Natural killer cell treated with Interleukin-12 subunit alpha and Interleukin-12 subunit beta and Interleukin-15 and Interleukin-18, amount 100 ng/mL, for 72 hours (primary cell): ENCODE results near the gene ANXA11. TPM values are rescaled to one million over a fixed set of nuclear protein-coding genes. Genes with fewer than 3 reads are reported as not detected.
"Not testable (repeated sequence)": the region's sequence is repeated elsewhere in the genome, so short reads cannot be mapped to it uniquely, and the experiment has no call there.

Source experiments
- ATAC-seq, 2 donors: fragments of 150-1000 bp; cut with Tn5 transposase in 1 of 2; sonication (Bioruptor Pico), chemical (Tn5 transposase) in 1 of 2; 2 replicates each; pipeline ENCODE4 v1.10.0; 2021
- DNase-seq: peaks from one replicate; pipeline ENCODE4 v3.0.0; 2022; ENCODE audit warnings: low spot score
- H3K27ac Mint-ChIP-seq, 2 donors: 1 replicate in 1 of 2; 2 replicates in 1 of 2; pipeline ENCODE4 v1.8.0; 2022; ENCODE audit warnings: mixed read lengths in 2 of 2, mild to moderate bottlenecking in 1 of 2, moderate library complexity in 1 of 2
- H3K27me3 Mint-ChIP-seq, 2 donors: 1 replicate in 1 of 2; 2 replicates in 1 of 2; pipeline ENCODE4 v1.8.0; 2022; ENCODE audit warnings: mixed read lengths in 2 of 2
- H3K36me3 Mint-ChIP-seq: one replicate; pipeline ENCODE4 v1.8.0; 2022; ENCODE audit warnings: mixed read lengths
- H3K4me1 Mint-ChIP-seq, 2 donors: 1 replicate in 1 of 2; 2 replicates in 1 of 2; pipeline ENCODE4 v1.8.0; 2022; ENCODE audit warnings: low read depth in 2 of 2, mixed read lengths in 2 of 2, mild to moderate bottlenecking in 1 of 2
- H3K4me3 Mint-ChIP-seq: one replicate; pipeline ENCODE4 v1.8.0; 2022; ENCODE audit warnings: mixed read lengths
- H3K9me3 Mint-ChIP-seq: 2 replicates; pipeline ENCODE4 v1.8.0; 2022; ENCODE audit warnings: mixed read lengths
- total RNA-seq, 2 donors: library from RNA; stranded (reverse); gene quantifications; one replicate each; pipeline ENCODE4 v1.2.3, GENCODE V29; 2022

Gene ANXA11
- total RNA-seq, 2 donors from 2014 or later: 134 to 166 TPM

- no peaks in the 10 kb centered on the region for H3K27me3 Mint-ChIP-seq
- peaks cover 12% of the 10 kb centered on the region for H3K36me3 Mint-ChIP-seq
- DNase-seq (no peak), ATAC-seq (no peak)
- H3K4me3 Mint-ChIP-seq: no peak overlapping the region
- H3K4me1 Mint-ChIP-seq: peaks cover 12 to 19% of the 10 kb centered on the region in 2 donors
- peak overlapping the region in 1 of 2 donors; percentile 7 for H3K27ac Mint-ChIP-seq
- H3K9me3 Mint-ChIP-seq: no peaks in the 10 kb centered on the region
Measured at GRCh38 chr10:80148166-80148805, 57.1 kb downstream of the ANXA11 start.

- DNase-seq (no peak), ATAC-seq (no peak)
- Mint-ChIP-seq H3K36me3 (peaks cover 12% of the 10 kb centered on the region), H3K4me1 (peaks cover 12 to 16% of the 10 kb centered on the region in 2 donors), H3K27me3 (no peaks in the 10 kb centered on the region), H3K27ac (no peak overlapping the region), H3K4me3 (no peak overlapping the region), H3K9me3 (no peaks in the 10 kb centered on the region)
Measured at GRCh38 chr10:80146918-80147317, 58.4 kb downstream of the ANXA11 start.

GRCh38 chr10:80145406-80146308, 59.7 kb downstream of the ANXA11 start:
- H3K36me3 Mint-ChIP-seq, H3K27me3 Mint-ChIP-seq, DNase-seq, H3K9me3 Mint-ChIP-seq, ATAC-seq, H3K27ac Mint-ChIP-seq, H3K4me3 Mint-ChIP-seq: not testable (repeated sequence)
- H3K4me1 Mint-ChIP-seq: peaks cover 12 to 16% of the 10 kb centered on the region in 2 donors

- peak overlapping the region in 1 of 2 donors; percentile 70 for H3K27ac Mint-ChIP-seq
- ATAC-seq (peak; percentile 9 to 29), DNase-seq (no peak)
- no peaks in the 10 kb centered on the region for H3K9me3 Mint-ChIP-seq
- peaks cover 5% of the 10 kb centered on the region for H3K36me3 Mint-ChIP-seq
- H3K27me3 Mint-ChIP-seq: peaks cover 9 to 10% of the 10 kb centered on the region in 2 donors
- H3K4me1 Mint-ChIP-seq: peaks cover 12 to 16% of the 10 kb centered on the region in 2 donors
- H3K4me3 Mint-ChIP-seq: peak overlapping the region; percentile 66
Measured at GRCh38 chr10:80144696-80145131, 60.6 kb downstream of the ANXA11 start.

GRCh38 chr10:80144067-80144695, 61.2 kb downstream of the ANXA11 start:
- peak overlapping the region in 1 of 2 donors; percentile 70 for H3K27ac Mint-ChIP-seq
- H3K27me3 Mint-ChIP-seq: peaks cover 12 to 13% of the 10 kb centered on the region in 2 donors
- ATAC-seq: peak; percentile 51 to 63
- H3K36me3 Mint-ChIP-seq: no peaks in the 10 kb centered on the region
- H3K4me3 Mint-ChIP-seq: peak overlapping the region; percentile 70
- no peak for DNase-seq
- H3K9me3 Mint-ChIP-seq: no peaks in the 10 kb centered on the region
- H3K4me1 Mint-ChIP-seq: peaks cover 12 to 13% of the 10 kb centered on the region in 2 donors

GRCh38 chr10:80141696-80142460, 63.5 kb downstream of the ANXA11 start:
- H3K36me3 Mint-ChIP-seq: no peaks in the 10 kb centered on the region
- no peak overlapping the region for H3K27ac Mint-ChIP-seq
- H3K4me1 Mint-ChIP-seq: peaks cover 12% of the 10 kb centered on the region in 2 donors
- no peak overlapping the region for H3K4me3 Mint-ChIP-seq
- ATAC-seq: no peak
- peaks cover 16 to 21% of the 10 kb centered on the region in 2 donors for H3K27me3 Mint-ChIP-seq
- DNase-seq: no peak
- H3K9me3 Mint-ChIP-seq: no peaks in the 10 kb centered on the region

GRCh38 chr10:80140251-80140650, 65.1 kb downstream of the ANXA11 start:
- H3K27me3 Mint-ChIP-seq: peaks cover 16 to 21% of the 10 kb centered on the region in 2 donors
- ATAC-seq (no peak), DNase-seq (no peak)
- no peaks in the 10 kb centered on the region for H3K36me3 Mint-ChIP-seq
- no peak overlapping the region for H3K4me3 Mint-ChIP-seq
- H3K9me3 Mint-ChIP-seq: no peaks in the 10 kb centered on the region
- H3K4me1 Mint-ChIP-seq: peaks cover 12% of the 10 kb centered on the region in 2 donors
- H3K27ac Mint-ChIP-seq: no peak overlapping the region

GRCh38 chr10:80139265-80139664, 66.1 kb downstream of the ANXA11 start:
- H3K4me1 Mint-ChIP-seq: peaks cover 6% of the 10 kb centered on the region in 2 donors
- peaks cover 19 to 28% of the 10 kb centered on the region in 2 donors for H3K27me3 Mint-ChIP-seq
- no peaks in the 10 kb centered on the region for H3K9me3 Mint-ChIP-seq
- H3K36me3 Mint-ChIP-seq: no peaks in the 10 kb centered on the region
- no peak overlapping the region for H3K4me3 Mint-ChIP-seq
- ATAC-seq: no peak
- no peak overlapping the region for H3K27ac Mint-ChIP-seq
- no peak for DNase-seq

- H3K4me3 Mint-ChIP-seq: no peak overlapping the region
- no peaks in the 10 kb centered on the region for H3K36me3 Mint-ChIP-seq
- peaks cover 25 to 34% of the 10 kb centered on the region in 2 donors for H3K27me3 Mint-ChIP-seq
- H3K4me1 Mint-ChIP-seq: peaks cover 0 to 3% of the 10 kb centered on the region in 2 donors
- H3K27ac Mint-ChIP-seq: no peak overlapping the region
- ATAC-seq (no peak), DNase-seq (no peak)
- H3K9me3 Mint-ChIP-seq: no peaks in the 10 kb centered on the region
Measured at GRCh38 chr10:80137920-80138319, 67.4 kb downstream of the ANXA11 start.

GRCh38 chr10:80137031-80137862, 68.1 kb downstream of the ANXA11 start:
- no peak overlapping the region for H3K27ac Mint-ChIP-seq
- ATAC-seq (peak in 1 of 2 donors; percentile 21), DNase-seq (no peak)
- H3K9me3 Mint-ChIP-seq: no peaks in the 10 kb centered on the region
- peaks cover 28 to 38% of the 10 kb centered on the region in 2 donors for H3K27me3 Mint-ChIP-seq
- H3K4me3 Mint-ChIP-seq: no peak overlapping the region
- peaks cover 0 to 6% of the 10 kb centered on the region in 2 donors for H3K4me1 Mint-ChIP-seq
- no peaks in the 10 kb centered on the region for H3K36me3 Mint-ChIP-seq

GRCh38 chr10:80136134-80136571, 69.2 kb downstream of the ANXA11 start:
- no peak overlapping the region for H3K4me3 Mint-ChIP-seq
- no peak for DNase-seq
- H3K4me1 Mint-ChIP-seq: peaks cover 0 to 6% of the 10 kb centered on the region in 2 donors
- ATAC-seq: no peak
- no peaks in the 10 kb centered on the region for H3K9me3 Mint-ChIP-seq
- H3K27me3 Mint-ChIP-seq: peaks cover 30 to 46% of the 10 kb centered on the region in 2 donors
- H3K36me3 Mint-ChIP-seq: no peaks in the 10 kb centered on the region
- no peak overlapping the region for H3K27ac Mint-ChIP-seq

- DNase-seq, H3K27ac Mint-ChIP-seq, ATAC-seq, H3K4me1 Mint-ChIP-seq, H3K4me3 Mint-ChIP-seq, H3K36me3 Mint-ChIP-seq, H3K9me3 Mint-ChIP-seq: not testable (repeated sequence)
- peaks cover 23 to 34% of the 10 kb centered on the region in 2 donors for H3K27me3 Mint-ChIP-seq
Measured at GRCh38 chr10:80133687-80134086, 71.7 kb downstream of the ANXA11 start.
